Left cardiac atrium (tissue), 4 donors: ENCODE data around the gene DNAJC16. TPM values are rescaled to one million over a fixed set of nuclear protein-coding genes. Genes with fewer than 3 reads are reported as not detected.
"Not testable (repeated sequence)": the region's sequence is repeated elsewhere in the genome, so short reads cannot be mapped to it uniquely, and the experiment has no call there.

Experiments used
- ATAC-seq, 2 donors: fragments of 200-7000 bp; cut with Tn5 transposase; one replicate each; pipeline ENCODE4 v1.9.1; 2020; ENCODE audit warnings: mild to moderate bottlenecking in 2 of 2, moderate library complexity in 2 of 2
- DNase-seq: peaks from one replicate; pipeline ENCODE4 v3.0.0-alpha.2; 2020
- intact Hi-C, 2 donors: fragments of 100-400 bp; cut with DNase I; formaldehyde crosslinking; loops; one replicate each; pipeline versions ENCODE4 v1.14.1 to v1.15.1; 2022 to 2023
- total RNA-seq, 2 donors: library from RNA; stranded (reverse); fragmentation: NEBNext Ultra II Directional; extraction: Animal tissue kit (Norgen Biotek cat#: 25700); gene quantifications; one replicate each; pipeline ENCODE4 v1.2.1, GENCODE V29; 2021
- donor health status: DM: no; HTN: yes; CAD: no.
- donor health status: DM: no; HTN: yes; CAD: no; lungs with severe emphysema.
- donor health status: DM: yes; HTN: yes; CAD: no.
- donor health status: Dilated cardiomyopathy.

DNAJC16 gene
- total RNA-seq, 2 donors from 2014 or later: 17.1 to 17.7 TPM

DNA sequence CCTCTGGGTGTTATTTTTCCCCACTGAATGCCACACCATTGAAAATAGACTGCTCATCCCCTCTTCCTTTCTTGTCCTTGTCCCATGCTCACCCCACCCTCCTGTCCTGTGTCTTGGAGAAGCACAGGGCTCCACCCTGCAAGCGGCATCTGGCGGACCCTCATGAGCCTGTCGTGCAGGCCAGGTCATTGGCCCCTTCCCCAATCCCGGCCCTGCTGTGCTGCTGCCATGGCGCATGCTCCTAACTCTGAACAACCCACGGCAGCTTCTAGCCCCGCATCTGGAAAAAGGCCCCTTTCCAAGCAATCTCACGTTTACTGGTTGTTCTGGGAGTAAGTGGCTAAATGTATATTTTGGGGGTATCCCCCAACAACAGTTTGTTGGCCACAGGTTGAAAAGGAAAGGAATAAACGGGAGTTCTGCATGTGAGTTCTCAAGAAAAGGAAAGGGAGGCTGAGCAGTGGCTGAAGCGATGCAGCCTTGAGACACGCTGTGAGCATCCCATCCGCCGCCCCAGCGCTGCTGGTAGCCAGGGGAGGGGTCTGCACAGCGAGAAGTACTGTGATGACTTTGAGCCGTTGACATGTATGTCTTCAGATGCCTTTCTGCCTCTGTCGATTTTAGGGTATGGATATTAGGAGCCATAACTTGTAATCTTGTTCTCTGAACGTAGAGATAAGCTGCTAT lies 41.9 kb downstream of the DNAJC16 start:
- no peak for DNase-seq
- intact Hi-C loops: no loop called here
- no peak for ATAC-seq

GRCh38 chr1:15570861-15571260 lies 44.2 kb downstream of the DNAJC16 start:
- intact Hi-C loops: no loop called here
- ATAC-seq: no peak
- no peak for DNase-seq

GRCh38 chr1:15571266-15571665 lies 44.6 kb downstream of the DNAJC16 start:
- DNase-seq (no peak), ATAC-seq (no peak)
- intact Hi-C loops: no loop called here

DNA sequence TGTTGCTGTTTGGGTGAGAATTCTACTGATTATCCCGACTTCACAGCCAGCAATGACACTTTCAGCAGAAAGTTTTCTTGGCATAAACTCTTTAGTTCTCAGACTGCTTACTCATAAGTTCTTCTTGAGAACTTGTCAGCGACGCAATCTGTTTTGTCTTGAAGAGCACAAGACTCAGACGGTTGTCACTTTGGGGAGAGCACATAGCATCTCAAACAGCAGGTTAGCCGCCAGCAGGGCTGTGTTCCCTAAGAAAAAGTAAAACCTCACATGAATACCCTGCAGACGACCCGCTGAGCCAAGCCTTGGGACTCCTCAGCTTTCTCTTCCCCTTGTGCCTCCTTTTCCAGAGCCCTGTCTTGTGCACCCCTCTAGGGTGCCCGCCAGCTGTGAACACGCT lies 46.8 kb downstream of the DNAJC16 start:
- ATAC-seq: peak in 1 of 2 donors; percentile 61
- intact Hi-C loops: no loop called here
- DNase-seq: no peak

- DNase-seq: peak; percentile 34
- intact Hi-C loops: no loop called here
- ATAC-seq: peak; percentile 50 to 57
Measured at GRCh38 chr1:15574741-15575140, 48.1 kb downstream of the DNAJC16 start.

GRCh38 chr1:15575549-15576150 lies 49.0 kb downstream of the DNAJC16 start:
- DNase-seq (no peak), ATAC-seq (no peak)
- intact Hi-C loops: no loop called here

GRCh38 chr1:15577691-15578090 lies 51.0 kb downstream of the DNAJC16 start:
- no peak for DNase-seq
- intact Hi-C loops: no loop called here
- no peak for ATAC-seq

DNA sequence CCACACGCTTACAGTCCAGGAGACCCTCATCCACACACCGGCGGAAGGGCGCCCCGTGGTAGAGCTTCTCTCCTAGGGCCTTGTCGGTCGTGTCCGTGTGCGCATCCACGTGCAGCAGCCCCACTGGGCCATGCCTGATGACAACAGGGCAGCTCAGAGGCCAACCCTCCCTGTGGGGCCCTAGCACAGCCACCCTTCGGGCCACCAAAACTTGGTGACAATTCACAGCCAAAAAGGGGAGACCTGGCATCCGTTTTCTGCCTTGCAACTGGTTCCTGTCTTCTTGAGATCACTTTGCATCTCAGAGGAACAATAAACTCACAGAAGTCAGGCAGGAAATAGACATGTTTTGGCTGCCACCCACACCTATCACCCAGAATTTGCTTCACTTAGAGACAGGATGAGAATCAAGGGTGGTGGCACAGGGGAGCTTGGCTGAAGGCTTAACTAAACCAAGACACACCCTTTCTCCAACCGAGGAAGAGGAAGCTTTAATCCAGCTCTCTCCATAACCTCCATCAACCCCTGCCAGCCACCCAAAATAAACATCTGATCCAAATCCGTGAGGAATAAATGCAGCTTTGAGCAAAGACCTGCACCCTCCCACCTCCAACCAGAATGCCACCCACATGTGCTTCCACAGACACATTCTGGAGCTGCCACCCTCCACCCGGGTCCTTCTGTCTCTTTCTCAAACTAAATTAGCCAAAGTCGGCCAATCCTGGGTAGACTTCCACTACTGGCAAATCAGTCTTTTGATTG lies 52.5 kb downstream of the DNAJC16 start:
- no peak for DNase-seq
- no peak for ATAC-seq
- intact Hi-C loops: no loop called here

DNA sequence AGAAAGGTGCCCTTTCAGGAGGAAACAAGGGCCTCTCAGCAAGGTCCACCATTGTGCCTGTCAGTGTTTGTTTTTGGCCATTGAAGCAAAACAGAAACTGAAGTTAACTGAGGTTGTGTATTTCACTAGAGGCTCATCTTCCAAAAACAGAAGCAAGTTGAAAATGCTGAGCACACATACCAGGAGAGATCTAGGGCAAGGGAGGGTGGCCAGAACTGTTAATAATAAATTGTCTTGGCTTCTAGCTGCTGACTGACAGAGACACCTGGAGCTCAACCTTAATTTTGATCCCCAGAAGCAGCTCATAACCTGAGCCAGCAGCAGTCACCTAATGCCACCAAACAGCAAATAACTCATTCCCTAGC lies 53.0 kb downstream of the DNAJC16 start:
- ATAC-seq (no peak), DNase-seq (no peak)
- intact Hi-C loops: no loop called here

GRCh38 chr1:15583016-15583706 lies 56.5 kb downstream of the DNAJC16 start:
- ATAC-seq: no peak
- DNase-seq: no peak
- intact Hi-C loops: no loop called here

DNA sequence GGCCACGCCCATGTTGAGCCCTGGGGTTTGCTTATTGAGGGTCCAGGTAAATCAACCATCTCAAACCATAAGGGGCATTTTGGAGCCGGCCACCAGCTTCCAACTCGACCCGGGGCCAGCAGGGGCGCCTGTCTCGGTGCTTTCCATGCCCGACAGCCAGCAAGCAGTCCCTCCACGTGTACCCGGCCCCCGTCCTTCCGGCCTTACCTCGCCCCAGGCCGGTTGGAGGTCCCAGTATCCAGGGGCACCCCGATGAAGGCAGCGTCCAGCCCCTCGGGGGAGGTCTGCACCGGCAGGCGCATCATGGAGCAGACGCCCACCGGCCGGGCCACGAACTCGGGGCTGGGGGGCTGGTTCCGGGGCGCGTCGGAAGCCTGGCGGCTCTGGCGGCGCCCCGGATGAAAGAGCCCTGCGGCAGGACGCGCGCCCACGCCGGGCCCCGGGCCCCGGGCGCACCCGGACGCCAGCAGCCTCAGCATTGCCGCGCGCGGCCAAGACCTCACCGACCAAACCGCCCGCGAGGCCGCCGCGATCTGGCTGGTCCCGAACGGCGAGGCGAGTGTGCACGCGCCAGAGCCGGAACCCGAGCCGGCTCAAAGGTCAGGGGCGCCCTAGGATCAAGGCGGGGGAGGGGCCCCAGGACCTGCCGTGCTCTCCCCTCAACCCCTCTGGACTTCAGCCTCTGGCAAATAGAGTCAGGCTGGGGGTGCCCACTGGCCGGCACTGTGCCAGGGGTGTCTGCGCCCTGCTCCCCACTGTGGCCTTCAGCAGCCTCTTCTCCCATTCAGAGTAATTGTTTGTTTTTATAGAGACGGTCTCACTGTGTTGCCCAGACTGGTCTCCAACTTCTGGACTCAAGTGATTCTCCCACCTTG lies 58.1 kb downstream of the DNAJC16 start, which contains the start of gene AGMAT:
TSS of gene AGMAT (minus strand) at position 563 of the 875 bp plus-strand sequence. CDS start at position 479, 84 bp downstream.
- intact Hi-C loops: no loop called here
- DNase-seq (peak; percentile 48), ATAC-seq (peak; percentile 72 to 78)

DNA sequence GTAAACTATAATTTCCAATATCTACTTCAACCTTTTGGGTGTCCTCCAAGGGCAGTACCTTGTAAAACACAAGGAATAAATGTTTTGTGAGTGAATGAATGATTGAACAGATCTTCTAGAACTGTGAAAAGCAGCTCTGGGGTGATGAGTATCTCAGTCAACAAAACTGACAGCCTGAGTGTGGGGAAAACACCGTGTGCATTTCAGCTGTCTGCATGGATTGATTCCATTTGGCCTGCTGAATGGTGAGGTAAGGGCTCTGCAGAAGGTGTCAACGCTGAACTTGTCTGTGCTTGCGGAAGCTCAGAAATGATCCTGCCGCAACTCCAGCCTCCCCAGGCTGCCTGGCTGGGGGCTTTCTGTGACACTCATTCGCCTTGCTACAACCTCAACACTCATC lies 65.6 kb downstream of the DNAJC16 start:
- DNase-seq (no peak), ATAC-seq (no peak)
- intact Hi-C loops: loop anchor here in 1 of 2 donors (10.0 kb wide), 1 partner anchor 153 kb away; the partner anchor contains the start of gene TMEM82

DNA sequence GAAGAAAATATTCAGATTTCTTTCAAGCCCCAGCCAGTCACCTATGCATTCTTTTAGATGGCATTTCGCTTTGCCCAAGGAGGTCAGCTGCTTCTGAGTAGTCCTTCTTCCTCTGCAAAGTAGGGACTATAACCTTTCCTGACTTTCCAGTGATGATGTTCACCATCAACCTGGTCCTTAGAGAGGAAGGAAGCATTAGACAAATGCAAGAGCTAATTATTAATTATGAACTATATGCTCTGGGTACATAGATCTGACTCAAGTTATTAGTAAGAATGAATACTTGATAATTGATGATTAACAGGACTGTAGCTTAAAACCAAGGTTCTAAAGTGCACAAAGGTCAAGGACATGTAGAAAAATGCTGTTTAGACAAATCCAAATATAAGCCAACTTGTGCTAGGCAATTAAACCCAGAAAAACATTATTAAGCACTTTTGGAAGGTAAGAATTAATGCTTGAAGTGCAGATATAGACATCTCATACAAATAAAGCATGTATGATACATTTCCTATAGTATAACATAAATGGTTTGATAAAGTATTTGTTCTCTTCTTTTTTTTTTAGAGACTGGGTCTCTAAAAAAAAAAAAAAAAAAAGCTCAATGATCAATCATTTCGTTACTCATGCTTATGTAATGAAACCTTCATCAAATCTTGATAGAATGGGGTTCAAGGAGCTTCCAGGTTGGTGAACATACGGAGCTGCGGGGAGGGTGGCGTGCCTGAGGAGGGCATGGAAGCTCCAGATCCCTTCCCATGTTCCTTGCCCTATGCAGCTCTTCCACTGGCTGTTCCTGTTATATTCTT lies 69.4 kb downstream of the DNAJC16 start:
- intact Hi-C loops: loop anchor here (2.0 to 10.0 kb wide), 2 partner anchors 145 to 149 kb away; partner anchors contain the start of gene TMEM82 (in 1 of the 2)
- no peak for ATAC-seq
- no peak for DNase-seq

DNA sequence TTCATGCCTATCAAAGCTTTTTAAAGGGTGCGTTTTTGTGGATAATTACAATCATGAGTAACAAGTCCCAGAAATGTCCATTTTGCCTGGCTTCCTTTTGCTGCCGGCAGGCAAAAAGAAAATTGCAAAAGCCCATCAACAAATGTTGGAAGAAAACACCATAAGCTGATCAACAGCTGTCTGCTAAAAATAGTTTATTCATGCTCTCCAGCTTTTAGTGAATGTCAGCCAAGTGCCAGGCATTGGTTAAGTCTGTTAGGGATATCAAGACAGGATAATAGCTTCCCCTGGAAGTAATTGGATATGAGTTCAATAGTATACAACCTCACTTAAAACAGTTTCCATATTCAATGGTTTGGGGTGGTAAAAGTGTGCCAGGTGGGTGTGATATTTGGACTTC lies 71.8 kb downstream of the DNAJC16 start:
- intact Hi-C loops: loop anchor here in 1 of 2 donors (10.0 kb wide), 1 partner anchor 146 kb away; the partner anchor contains the start of gene TMEM82
- DNase-seq (no peak), ATAC-seq (no peak)

DNA sequence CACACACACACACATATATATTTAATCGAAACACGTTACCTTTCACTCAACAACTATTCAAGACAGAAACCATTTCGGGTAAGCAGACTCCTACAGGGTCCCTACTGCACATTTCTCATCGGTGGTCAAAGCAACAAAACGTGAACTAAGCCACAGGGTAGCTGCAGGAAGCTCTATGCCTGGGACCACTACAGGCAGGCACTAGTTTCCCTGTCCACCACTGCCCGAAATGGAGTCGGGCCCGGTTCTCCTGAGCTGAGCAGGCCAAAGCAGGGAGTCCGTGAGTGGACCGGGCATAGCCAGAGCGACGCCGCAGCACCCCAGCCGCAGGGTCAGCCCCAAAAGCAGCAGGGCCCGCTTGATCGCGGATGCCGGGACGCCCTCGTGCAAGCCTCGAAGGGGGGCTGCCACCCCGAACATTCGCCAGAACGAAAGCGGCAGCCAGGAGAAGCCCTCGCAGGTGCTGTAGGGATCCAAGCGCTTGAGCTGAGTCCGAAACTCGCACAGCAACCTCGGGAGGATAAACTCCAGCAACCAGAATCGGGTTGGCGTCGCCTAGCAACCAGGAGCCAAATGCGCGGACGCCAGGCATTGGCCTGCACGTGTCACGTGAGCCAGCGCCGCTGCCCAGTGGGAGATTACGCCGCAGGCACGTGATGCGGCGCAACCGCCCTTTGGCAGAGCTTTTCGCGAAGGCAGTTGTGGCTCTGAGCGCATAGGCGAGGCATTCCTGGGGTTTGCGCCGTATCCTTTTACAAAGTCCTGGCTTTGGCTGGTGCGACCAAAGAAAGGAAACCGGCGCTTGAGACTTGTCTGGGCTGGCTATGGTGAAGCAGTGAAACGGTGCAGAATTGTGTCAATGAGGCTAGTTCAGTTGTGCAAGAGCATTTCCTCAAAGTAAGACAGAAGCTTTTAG lies 76.7 kb downstream of the DNAJC16 start:
- intact Hi-C loops: no loop called here

GRCh38 chr1:15603966-15604282 lies 77.3 kb downstream of the DNAJC16 start:
- intact Hi-C loops, DNase-seq, ATAC-seq: not testable (repeated sequence)

More for the DNA sequence above, 76.7 kb downstream of the DNAJC16 start:
- ATAC-seq: peak; percentile 99
- peak; percentile 99 for DNase-seq

DNA sequence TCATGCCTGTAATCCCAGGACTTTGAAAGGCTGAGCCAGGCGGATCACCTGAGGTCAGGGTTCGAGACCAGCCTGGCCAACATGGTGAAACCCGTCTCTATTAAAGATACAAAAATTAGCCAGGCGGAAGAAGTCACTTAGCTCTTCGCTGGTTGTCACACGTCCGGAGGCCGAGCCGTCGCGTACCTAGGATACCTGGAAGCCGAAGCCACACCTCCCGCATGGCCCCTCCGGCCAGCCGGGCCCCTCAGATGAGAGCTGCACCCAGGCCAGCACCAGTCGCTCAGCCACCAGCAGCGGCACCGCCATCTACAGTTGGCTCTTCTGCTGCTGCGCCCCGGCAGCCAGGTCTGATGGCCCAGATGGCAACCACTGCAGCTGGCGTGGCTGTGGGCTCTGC lies 77.8 kb downstream of the DNAJC16 start:
- DNase-seq, intact Hi-C loops, ATAC-seq: not testable (repeated sequence)
